IMR-90 (cell line): ENCODE data around the gene ATRNL1. TPM values are rescaled to one million over a fixed set of nuclear protein-coding genes. Genes with fewer than 3 reads are reported as not detected.

Experiments used
- ATAC-seq: fragments of 200-7000 bp; cut with Tn5 transposase; 2 replicates; pipeline ENCODE4 v1.9.1; 2020; ENCODE audit warnings: low read depth, mild to moderate bottlenecking, moderate library complexity
- BruUV-seq: library from RNA; stranded (reverse); fragments of 400-500 nt; replicated peaks from 2 replicates; lab custom pipeline; 2021; lab: Mats Ljungman, UMichigan
- CTCF ChIA-PET: fragments of 300-600 bp; formaldehyde crosslinking; extraction: SDS; loops from one replicate; lab custom pipeline; 2021; ENCODE audit warnings: antibody characterized with exemption; lab: Yijun Ruan, JAX
- POLR2A ChIA-PET: fragments of 300-600 bp; sonication (Branson Sonifier 250); formaldehyde crosslinking; loops from one replicate; lab custom pipeline; 2022; ENCODE audit warnings: antibody characterized with exemption; ENCODE audit not compliant: unreplicated experiment; lab: Charles Lee
- DNase-seq: peaks from one replicate; pipeline ENCODE4 v3.0.0; 2013
- H2AFZ ChIP-seq: replicated peaks from 2 replicates; pipeline ENCODE3; 2013; ENCODE audit warnings: low read length, mild to moderate bottlenecking; ENCODE audit not compliant: poor library complexity
- H2AK5ac ChIP-seq: 2 replicates; pipeline ENCODE4 v1.6.1; 2013; ENCODE audit warnings: low read depth, low read length, inconsistent platforms
- H2AK9ac ChIP-seq: replicated peaks from 2 replicates; pipeline ENCODE3; 2013; ENCODE audit warnings: mild to moderate bottlenecking, low read depth, low read length, moderate library complexity; ENCODE audit not compliant: poor library complexity
- H2BK120ac ChIP-seq: 2 replicates; pipeline ENCODE4 v1.6.1; 2013; ENCODE audit warnings: low read depth, low read length, inconsistent platforms
- H2BK15ac ChIP-seq: 3 replicates; pipeline ENCODE4 v1.6.1; 2013; ENCODE audit warnings: low read depth, low read length, inconsistent platforms
- H2BK20ac ChIP-seq: 2 replicates; pipeline ENCODE4 v1.6.1; 2013; ENCODE audit warnings: low read depth, mild to moderate bottlenecking, inconsistent platforms, low read length, moderate library complexity
- H2BK5ac ChIP-seq: 2 replicates; pipeline ENCODE4 v1.6.1; 2013; ENCODE audit warnings: mild to moderate bottlenecking, low read depth, low read length, inconsistent platforms; ENCODE audit not compliant: poor library complexity, severe bottlenecking
- H3K14ac ChIP-seq: replicated peaks from 2 replicates; pipeline ENCODE4 v1.6.1; 2013; ENCODE audit warnings: low read depth, low read length, inconsistent platforms
- H3K18ac ChIP-seq: 2 replicates; pipeline ENCODE4 v1.6.1; 2013; ENCODE audit warnings: low read depth, low read length, control low read depth
- H3K23ac ChIP-seq: 2 replicates; pipeline ENCODE4 v1.6.1; 2013; ENCODE audit warnings: low read depth, low read length, inconsistent platforms
- H3K27ac ChIP-seq: 2 replicates; pipeline ENCODE4 v1.5.1; 2013; ENCODE audit warnings: mild to moderate bottlenecking, control low read depth, low read length; ENCODE audit not compliant: insufficient read depth
- H3K27me3 ChIP-seq: 2 replicates; pipeline ENCODE4 v1.6.1; 2013; ENCODE audit warnings: low read length; ENCODE audit not compliant: control insufficient read depth, insufficient read depth
- H3K36me3 ChIP-seq: 2 replicates; pipeline ENCODE4 v1.6.1; 2013; ENCODE audit warnings: low read length, mixed read lengths; ENCODE audit not compliant: control insufficient read depth, insufficient read depth
- H3K4ac ChIP-seq: 2 replicates; pipeline ENCODE4 v1.6.1; 2013; ENCODE audit warnings: low read depth, low read length, inconsistent platforms
- H3K4me1 ChIP-seq: 2 replicates; pipeline ENCODE4 v1.6.1; 2013; ENCODE audit warnings: low read length, mixed read lengths; ENCODE audit not compliant: control insufficient read depth, insufficient read depth
- H3K4me2 ChIP-seq: 2 replicates; pipeline ENCODE4 v1.6.1; 2013; ENCODE audit warnings: low read depth, mild to moderate bottlenecking, control low read depth, low read length, moderate library complexity
- H3K4me3 ChIP-seq: 2 replicates; pipeline ENCODE4 v1.5.1; 2013; ENCODE audit warnings: low read depth, mild to moderate bottlenecking, control low read depth, low read length, moderate library complexity; ENCODE audit not compliant: insufficient read depth
- H3K56ac ChIP-seq: 2 replicates; pipeline ENCODE4 v1.6.1; 2013; ENCODE audit warnings: low read length, inconsistent platforms; ENCODE audit not compliant: insufficient read depth; ENCODE audit errors: extremely low read depth
- H3K79me1 ChIP-seq, 2 experiments: 2 replicates each; pipeline ENCODE4 v1.6.1; 2013; ENCODE audit warnings: low read length in 2 of 2, inconsistent platforms in 1 of 2, low read depth in 1 of 2
- H3K9ac ChIP-seq: 2 replicates; pipeline ENCODE4 v1.6.1; 2013; ENCODE audit warnings: low read depth, low read length, control low read depth
- H3K9me1 ChIP-seq: 2 replicates; pipeline ENCODE4 v1.6.1; 2013; ENCODE audit warnings: low read length, inconsistent platforms; ENCODE audit not compliant: insufficient read depth
- H3K9me3 ChIP-seq: 2 replicates; pipeline ENCODE4 v1.6.1; 2013; ENCODE audit warnings: low read length; ENCODE audit not compliant: control insufficient read depth, insufficient read depth
- H4K20me1 ChIP-seq: 2 replicates; pipeline ENCODE4 v1.6.1; 2013; ENCODE audit warnings: low read length, inconsistent platforms; ENCODE audit not compliant: insufficient read depth
- H4K5ac ChIP-seq: 2 replicates; pipeline ENCODE4 v1.6.1; 2013; ENCODE audit warnings: mild to moderate bottlenecking, low read depth, low read length, control low read depth
- H4K8ac ChIP-seq, 2 experiments: 2 replicates each; pipeline ENCODE4 v1.6.1; 2013; ENCODE audit warnings: low read depth in 2 of 2, low read length in 2 of 2, control low read depth in 1 of 2, inconsistent platforms in 1 of 2
- H4K91ac ChIP-seq: 2 replicates; pipeline ENCODE4 v1.6.1; 2013; ENCODE audit warnings: low read depth, low read length, inconsistent platforms; ENCODE audit not compliant: insufficient read depth
- MAFK ChIP-seq: IDR thresholded peaks from 2 replicates; pipeline ENCODE4 v1.6.1; 2012; ENCODE audit warnings: low read depth, low read length, improper control_type of control experiment
- RCOR1 ChIP-seq: IDR thresholded peaks from 2 replicates; pipeline ENCODE4 v1.6.1; 2012; ENCODE audit warnings: mild to moderate bottlenecking, low read length, improper control_type of control experiment; ENCODE audit not compliant: insufficient replicate concordance
- USF2 ChIP-seq: fragments of 150-350 bp; IDR thresholded peaks from 2 replicates; pipeline ENCODE4 v1.6.1; 2017; ENCODE audit warnings: mild to moderate bottlenecking, antibody characterized with exemption, low read length, low read depth
- WGBS, 2 experiments: methylation state at CpG; one replicate each; pipeline versions ENCODE4 v1.1.5 to v1.1.7; 2013; ENCODE audit warnings: missing lambda C conversion rate in 2 of 2; ENCODE audit not compliant: insufficient read length in 1 of 2; ENCODE audit errors: extremely low coverage in 2 of 2; 5-methylcytosine and 5-hydroxymethylcytosine counted together
- dilution Hi-C: fragments of 300-500 bp; cut with HindIII; formaldehyde crosslinking; loops from one replicate; pipeline ENCODE4 v1.14.3; 2018; ENCODE audit warnings: low sequenced_read_pairs; ENCODE audit not compliant: unreplicated experiment
- in situ Hi-C: fragments of 300-500 bp; cut with MboI; formaldehyde crosslinking; loops from 3 replicates; pipeline ENCODE4 v1.14.3; 2019; ENCODE audit warnings: low sequenced_read_pairs, inconsistent platforms, mixed read lengths
- intact Hi-C: fragments of 100-400 bp; cut with micrococcal nuclease; formaldehyde crosslinking; loops from 2 replicates; pipeline ENCODE4 v1.10.0; 2022
- polyA plus RNA-seq, 3 experiments: library from polyadenylated mRNA; depleted of rRNA; stranded (reverse); fragments of >200 nt; gene quantifications; 2 replicates each; pipeline ENCODE4 v1.2.3, GENCODE V29; 2012; ENCODE audit warnings: low replicate concordance in 1 of 3
- total RNA-seq: library from RNA; depleted of rRNA; stranded (reverse); fragments of >200 nt; gene quantifications from 2 replicates; pipeline ENCODE4 v1.2.3, GENCODE V29; 2012

ATRNL1 gene
- total and polyA plus RNA-seq, 2 of the 4 experiments (the other 2 are of a cell fraction): 0.18 to 0.19 TPM

DNA sequence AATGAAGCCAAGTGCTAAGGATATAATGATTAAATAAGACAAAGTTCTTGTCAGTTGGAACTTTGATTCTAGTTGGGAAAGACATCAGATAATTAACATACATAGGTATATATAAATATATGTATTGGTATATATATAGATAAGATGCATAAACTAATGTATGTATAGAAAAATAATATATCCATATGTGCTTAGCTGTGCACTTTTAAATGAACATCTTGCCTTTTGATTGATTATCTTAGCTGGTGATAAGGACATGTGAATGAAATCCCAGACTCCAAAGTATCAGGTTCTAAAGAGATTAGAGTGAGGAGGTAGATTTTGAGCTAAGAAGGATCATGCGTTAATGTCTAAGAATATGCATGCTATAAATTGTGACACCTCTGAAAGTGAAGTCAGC is 822.3 kb downstream of the ATRNL1 start:
- dilution Hi-C loops (no loop called here), in situ Hi-C loops (no loop called here), intact Hi-C loops (no loop called here)
- Histone ChIP-seq H2BK120ac (no peak overlapping the region), H3K9me3 (0 out of 2 replicates have a peak, but pooled peaks cover 2% of the 10 kb centered on the region), H3K18ac (no peak overlapping the region), H4K91ac (no peak overlapping the region), H3K4me3 (no peak overlapping the region), H3K9ac (no peak overlapping the region), H3K14ac (no peak overlapping the region), H2BK20ac (no peak overlapping the region), H3K4me1 (peaks cover 2% of the 10 kb centered on the region; the same call in 1 of the 2 replicates), H3K36me3 (no peaks in the 10 kb centered on the region), H4K20me1 (no peaks in the 10 kb centered on the region), H3K4me2 (no peak overlapping the region), H2BK15ac (no peak overlapping the region), H4K5ac (no peak overlapping the region), H3K79me1 (no peaks in the 10 kb centered on the region), H4K8ac (no peak overlapping the region), H2AK9ac (no peak overlapping the region), H3K4ac (no peak overlapping the region), H3K27me3 (no peaks in the 10 kb centered on the region; the same call in none of the 2 replicates), H2BK5ac (no peak overlapping the region), H3K9me1 (no peaks in the 10 kb centered on the region), H2AFZ (no peak overlapping the region), H3K56ac (no peak overlapping the region), H3K23ac (no peak overlapping the region), H2AK5ac (no peak overlapping the region), H3K27ac (no peak overlapping the region)
- no peak for DNase-seq
- WGBS, 2 experiments: no CpG with 5 or more reads among the region's 1 CpG
- ChIA-PET CTCF (no interaction called here), POLR2A (interaction anchor here (0.6 kb wide), 1 partner anchor 173 kb away, joined by 4 read pairs; no protein-coding TSS in a partner anchor)
- BruUV-seq: no TSS peak
- ATAC-seq: no peak
- TF ChIP-seq RCOR1 (no peak), MAFK (peak; percentile 58), USF2 (no peak)
